Calu3 (cell line): ENCODE results near the gene ADAM29. TPM values are rescaled to one million over a fixed set of nuclear protein-coding genes. Genes with fewer than 3 reads are reported as not detected.

Experiments used
- BruUV-seq: library from RNA; stranded (reverse); fragments of 400-500 nt; replicated peaks from 2 replicates; lab custom pipeline; 2021; lab: Mats Ljungman, UMichigan
- CTCF ChIA-PET: fragments of 300-600 bp; sonication (Branson Sonifier 250); formaldehyde crosslinking; loops from one replicate; lab custom pipeline; 2022; ENCODE audit warnings: antibody characterized with exemption; lab: Charles Lee
- DNase-seq: peaks from one replicate; pipeline ENCODE4 v3.0.0; 2022
- H3K27ac Mint-ChIP-seq: one replicate; pipeline ENCODE4 v1.8.0; 2022; ENCODE audit warnings: mixed read lengths; ENCODE audit not compliant: unreplicated experiment
- H3K27me3 Mint-ChIP-seq: one replicate; pipeline ENCODE4 v1.8.0; 2022; ENCODE audit warnings: mixed read lengths; ENCODE audit not compliant: unreplicated experiment
- H3K36me3 Mint-ChIP-seq: one replicate; pipeline ENCODE4 v1.8.0; 2022; ENCODE audit warnings: mild to moderate bottlenecking, moderate library complexity, mixed read lengths; ENCODE audit not compliant: insufficient read depth, unreplicated experiment
- H3K4me1 Mint-ChIP-seq: one replicate; pipeline ENCODE4 v1.8.0; 2022; ENCODE audit warnings: mild to moderate bottlenecking, low read depth, mixed read lengths; ENCODE audit not compliant: unreplicated experiment
- H3K4me3 Mint-ChIP-seq: one replicate; pipeline ENCODE4 v1.8.0; 2022; ENCODE audit warnings: mild to moderate bottlenecking, low read depth, moderate library complexity, mixed read lengths; ENCODE audit not compliant: unreplicated experiment
- H3K9me3 Mint-ChIP-seq: one replicate; pipeline ENCODE4 v1.8.0; 2022; ENCODE audit warnings: low read depth, mixed read lengths; ENCODE audit not compliant: unreplicated experiment
- CTCF ChIP-seq: fragments of 200-600 bp; IDR thresholded peaks from one replicate; pipeline ENCODE4 v1.8.0; 2022; ENCODE audit warnings: antibody characterized with exemption; ENCODE audit not compliant: unreplicated experiment
- intact Hi-C: fragments of 100-400 bp; cut with micrococcal nuclease; formaldehyde crosslinking; loops from one replicate; pipeline ENCODE4 v1.10.0; 2022; ENCODE audit not compliant: unreplicated experiment
- total RNA-seq: library from RNA; stranded (reverse); gene quantifications from 2 replicates; pipeline ENCODE4 v1.2.3, GENCODE V29; 2022

Gene ADAM29
- total RNA-seq, 1 experiment from 2014 or later: not detected

- intact Hi-C loops: no loop called here
- no peaks in the 10 kb centered on the region for H3K27me3 Mint-ChIP-seq
- TF ChIP-seq CTCF: no peak
- no peak overlapping the region for H3K27ac Mint-ChIP-seq
- DNase-seq: no peak
- H3K9me3 Mint-ChIP-seq: no peaks in the 10 kb centered on the region
- H3K4me3 Mint-ChIP-seq: no peak overlapping the region
- no peaks in the 10 kb centered on the region for H3K36me3 Mint-ChIP-seq
- CTCF ChIA-PET: no interaction called here
- no TSS peak for BruUV-seq
- no peaks in the 10 kb centered on the region for H3K4me1 Mint-ChIP-seq
These were observed 8.8 kb downstream of the ADAM29 start for GRCh38 chr4:174926958-174927357.

GRCh38 chr4:174928174-174928573 lies 10.0 kb downstream of the ADAM29 start:
- CTCF ChIA-PET: no interaction called here
- no TSS peak for BruUV-seq
- Mint-ChIP-seq H3K36me3 (no peaks in the 10 kb centered on the region), H3K4me3 (no peak overlapping the region), H3K27ac (no peak overlapping the region), H3K4me1 (no peaks in the 10 kb centered on the region), H3K27me3 (no peaks in the 10 kb centered on the region), H3K9me3 (no peaks in the 10 kb centered on the region)
- TF ChIP-seq CTCF: no peak
- intact Hi-C loops: no loop called here
- no peak for DNase-seq

GRCh38 chr4:174928575-174929253 lies 10.6 kb downstream of the ADAM29 start:
- H3K27ac Mint-ChIP-seq: no peak overlapping the region
- H3K36me3 Mint-ChIP-seq: no peaks in the 10 kb centered on the region
- DNase-seq: no peak
- H3K4me3 Mint-ChIP-seq: no peak overlapping the region
- intact Hi-C loops: no loop called here
- H3K4me1 Mint-ChIP-seq: no peaks in the 10 kb centered on the region
- no peak for TF ChIP-seq CTCF
- CTCF ChIA-PET: no interaction called here
- no peaks in the 10 kb centered on the region for H3K27me3 Mint-ChIP-seq
- no TSS peak for BruUV-seq
- no peaks in the 10 kb centered on the region for H3K9me3 Mint-ChIP-seq

- CTCF ChIA-PET: no interaction called here
- Mint-ChIP-seq H3K27ac (no peak overlapping the region), H3K9me3 (no peaks in the 10 kb centered on the region), H3K36me3 (no peaks in the 10 kb centered on the region), H3K27me3 (no peaks in the 10 kb centered on the region), H3K4me3 (no peak overlapping the region), H3K4me1 (no peaks in the 10 kb centered on the region)
- intact Hi-C loops: no loop called here
- TF ChIP-seq CTCF: no peak
- no peak for DNase-seq
- BruUV-seq: no TSS peak
These were observed 11.2 kb downstream of the ADAM29 start for GRCh38 chr4:174929346-174929745.
